SHP77 treated with DMSO at 0.1 percent for 48 hours (cell line): ENCODE data around the gene FADS3.
"Not testable (repeated sequence)": the region's sequence is repeated elsewhere in the genome, so short reads cannot be mapped to it uniquely, and the experiment has no call there.

Experiments used
- DNase-seq: peaks from one replicate; lab custom pipeline; 2025; lab: John Stamatoyannopoulos, UW

Gene FADS3

DNA sequence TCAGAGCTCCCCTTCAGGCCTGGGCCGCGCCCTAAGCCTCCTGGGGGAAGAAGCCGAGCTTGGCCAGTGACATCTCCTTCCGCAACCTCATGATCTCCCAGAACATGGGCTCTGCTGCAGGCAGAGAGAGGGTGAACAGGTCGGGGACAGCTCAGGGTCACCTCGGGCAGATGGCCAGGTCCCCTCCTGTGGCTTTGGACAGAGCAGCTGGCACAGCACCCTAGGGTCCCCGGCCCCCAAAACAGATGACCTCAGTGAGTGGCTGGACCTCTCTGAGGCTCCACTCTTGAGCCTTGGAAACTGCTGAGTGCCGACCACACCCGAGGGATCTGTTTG, 6.9 kb upstream of the FADS3 start:
- DNase-seq, result no peak

DNA sequence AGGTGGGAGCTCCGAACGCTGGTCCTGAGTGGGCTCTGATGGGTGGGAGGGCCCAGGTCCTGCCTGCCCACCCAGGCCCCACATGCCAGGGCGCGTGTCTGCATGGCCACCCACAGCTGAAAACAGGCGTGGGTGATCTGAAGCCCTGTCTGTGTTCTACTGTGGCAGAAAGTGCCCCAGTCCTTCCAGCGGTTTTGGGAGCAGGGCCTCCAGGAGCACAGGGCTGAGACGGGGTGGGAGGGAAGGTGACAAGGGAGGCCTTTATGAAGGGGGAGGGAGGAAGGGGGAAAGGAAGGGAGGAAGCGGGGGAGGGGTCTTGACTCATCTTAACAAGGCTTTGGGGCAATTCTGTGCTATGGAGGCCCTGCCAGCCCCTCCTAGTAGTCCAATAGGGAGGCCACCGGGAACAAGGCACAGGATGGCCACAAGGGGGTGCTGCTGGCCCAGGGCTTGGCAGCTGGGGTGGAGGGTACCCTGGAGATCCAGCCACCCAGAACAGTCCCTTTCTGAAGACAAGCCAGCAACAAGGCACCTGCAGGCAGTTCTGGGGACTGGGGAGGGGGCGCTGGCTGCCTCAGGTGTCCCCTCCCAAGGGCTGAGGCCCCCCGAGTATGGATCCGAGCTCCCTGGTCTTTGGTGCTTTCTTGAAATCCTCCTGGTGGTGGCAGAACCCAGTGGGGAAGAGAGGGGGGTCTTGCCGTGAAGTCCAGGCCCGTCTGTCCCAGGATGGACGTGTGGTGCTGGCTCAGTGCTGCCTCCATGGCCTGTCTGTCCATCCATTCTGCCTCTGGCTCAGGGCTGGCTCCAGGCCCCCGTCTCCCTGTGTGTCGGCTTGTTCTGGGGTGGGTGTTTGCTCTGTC, 6.3 kb upstream of the FADS3 start:
- DNase-seq, result peak; percentile 21

DNA sequence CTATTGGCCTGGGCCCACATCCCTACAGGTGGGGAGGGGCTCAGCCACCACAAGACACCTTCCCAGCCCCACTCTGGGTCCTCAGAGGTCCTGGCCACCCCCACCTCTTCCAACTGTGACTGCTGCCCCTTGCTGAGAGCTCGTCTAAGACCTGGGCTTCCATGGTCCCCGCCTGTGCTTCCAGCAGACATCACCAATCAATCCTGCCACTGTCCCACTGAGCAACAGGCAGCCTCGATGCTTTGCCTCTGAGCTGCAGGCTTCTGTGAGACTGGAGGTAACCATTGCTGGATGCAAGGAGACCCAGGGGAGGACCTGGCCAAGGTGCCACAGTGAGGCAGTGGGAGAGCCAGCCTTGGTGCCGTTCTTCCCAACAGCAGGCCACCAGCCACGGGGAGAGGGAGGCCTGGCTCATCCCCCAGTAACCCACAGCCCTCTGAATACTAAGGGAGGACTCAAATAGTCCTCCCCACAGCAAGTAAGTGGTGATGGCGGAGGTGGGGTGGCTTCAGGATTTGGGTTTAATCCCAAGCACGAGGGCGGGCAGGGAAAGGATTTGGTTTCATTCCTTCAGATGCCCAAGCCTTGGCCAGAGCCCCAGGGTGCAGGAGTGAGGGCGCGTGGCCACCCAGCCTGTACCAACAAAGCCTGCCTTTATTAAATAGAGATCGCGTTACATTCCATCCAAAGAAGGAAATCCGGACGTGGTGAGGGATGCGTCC, 5.5 kb upstream of the FADS3 start:
- no peak for DNase-seq

DNA sequence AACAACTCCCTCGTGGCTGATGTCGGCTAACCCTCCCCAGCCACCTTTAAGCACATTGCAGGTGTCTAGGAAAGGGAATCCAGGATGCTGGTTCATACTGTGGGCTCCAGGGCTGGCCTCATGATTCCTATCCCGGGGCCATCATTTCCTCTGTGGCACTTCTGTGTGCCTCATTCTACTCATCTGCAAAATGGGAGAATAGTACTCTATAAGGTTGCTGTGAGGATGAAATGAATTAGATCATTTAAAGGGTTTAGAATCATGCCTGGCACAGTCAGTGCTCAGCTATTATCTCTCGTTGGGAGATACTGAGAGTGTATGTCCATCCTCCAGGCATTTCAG, 4.3 kb upstream of the FADS3 start:
- DNase-seq, result no peak

DNA sequence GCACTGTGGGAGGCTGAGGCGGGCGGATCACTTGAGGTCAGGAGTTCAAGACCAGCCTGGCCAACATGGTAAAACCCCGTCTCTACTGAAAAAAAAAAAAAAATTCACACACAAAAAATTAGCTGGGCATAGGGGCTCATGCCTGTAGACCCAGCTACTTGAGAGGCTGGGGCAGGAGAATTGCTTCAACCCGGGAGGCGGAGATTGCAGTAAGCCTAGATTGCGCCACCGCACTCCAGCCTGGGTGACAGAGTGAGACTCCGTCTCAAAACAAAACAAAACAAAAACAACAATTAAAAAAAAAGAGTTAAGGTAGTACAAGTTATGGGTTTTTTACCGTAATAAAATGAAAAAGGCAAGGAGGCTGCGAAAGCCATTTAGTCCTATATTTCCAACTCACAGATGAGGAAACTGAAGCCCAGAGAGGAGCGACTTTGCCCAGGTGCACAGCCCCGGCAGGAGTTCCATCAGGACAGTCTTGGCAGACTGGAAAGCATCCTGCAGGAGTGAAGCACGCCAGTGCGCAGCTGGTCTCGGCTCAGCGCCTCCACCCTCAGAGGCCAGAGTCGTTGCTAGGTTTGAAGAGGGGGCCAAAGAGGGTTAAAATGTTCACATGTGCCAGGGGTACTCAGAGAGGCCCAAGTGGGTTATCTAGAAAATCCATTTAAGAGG, 3.8 kb upstream of the FADS3 start:
- DNase-seq, result no peak

DNA sequence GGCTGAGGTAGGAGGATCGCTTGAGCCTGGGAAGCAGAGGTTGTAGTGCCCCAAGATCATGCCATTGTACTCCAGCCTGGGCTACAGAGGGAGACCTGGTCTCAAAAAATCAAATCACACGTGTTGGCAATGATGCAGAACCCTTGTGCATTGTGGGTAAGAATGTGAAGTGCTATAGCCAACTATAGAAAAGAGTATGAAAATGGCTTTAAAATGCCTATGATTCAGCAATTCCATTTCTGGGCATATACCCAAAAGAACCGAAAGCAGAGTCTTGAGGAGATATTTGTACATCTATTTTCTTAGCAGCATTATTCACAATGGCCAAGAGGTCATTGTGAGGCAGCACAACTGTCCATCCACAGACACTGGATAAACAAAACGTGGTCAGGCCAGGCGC, 2.6 kb upstream of the FADS3 start:
- DNase-seq, result no peak

DNA sequence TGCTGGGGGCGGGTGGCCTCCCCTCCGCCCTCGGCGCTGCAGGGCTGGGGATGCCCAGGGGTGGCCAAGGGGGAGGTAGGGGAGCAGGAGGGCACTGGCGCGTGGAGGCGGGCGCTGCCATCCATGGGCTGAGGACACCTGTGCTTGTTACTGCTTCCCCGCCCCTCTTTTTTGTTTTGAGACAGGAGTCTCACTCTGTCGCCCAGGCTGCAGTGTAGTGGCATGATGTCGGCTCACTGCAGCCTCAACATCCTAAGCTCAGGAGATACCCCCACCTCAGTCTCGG, 683 bp upstream of the FADS3 start:
- no peak for DNase-seq

- no peak for DNase-seq
These were observed 615 bp downstream of the FADS3 start for GRCh38 chr11:61890529-61891330.

- DNase-seq, result no peak
These were observed 1.5 kb downstream of the FADS3 start for GRCh38 chr11:61889831-61890230.

GRCh38 chr11:61888590-61888989, 2.8 kb downstream of the FADS3 start:
- no peak for DNase-seq

- no peak for DNase-seq
These were observed 3.4 kb downstream of the FADS3 start for GRCh38 chr11:61887839-61888494.

DNA sequence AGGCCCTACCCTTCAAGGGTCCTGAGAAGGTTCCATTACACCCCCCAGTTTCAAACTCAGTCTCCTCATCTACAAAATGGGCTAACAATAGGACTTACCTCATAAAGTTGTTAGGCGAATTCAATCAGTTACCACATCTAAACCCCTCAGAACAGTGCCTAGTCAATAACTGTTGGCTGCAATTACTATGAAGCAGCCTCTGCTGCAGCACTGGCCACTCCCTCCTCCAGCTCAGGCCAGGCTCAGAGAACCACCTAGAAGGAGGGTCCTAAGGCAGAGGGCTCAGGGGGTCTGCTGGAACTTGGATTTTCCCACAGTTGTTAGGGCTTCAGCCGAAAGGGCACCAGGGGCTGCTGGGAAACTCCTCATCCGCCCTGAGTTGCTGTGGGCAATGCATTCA, 4.7 kb downstream of the FADS3 start:
- DNase-seq, result no peak

GRCh38 chr11:61885784-61886580, 5.4 kb downstream of the FADS3 start:
- no peak for DNase-seq

DNA sequence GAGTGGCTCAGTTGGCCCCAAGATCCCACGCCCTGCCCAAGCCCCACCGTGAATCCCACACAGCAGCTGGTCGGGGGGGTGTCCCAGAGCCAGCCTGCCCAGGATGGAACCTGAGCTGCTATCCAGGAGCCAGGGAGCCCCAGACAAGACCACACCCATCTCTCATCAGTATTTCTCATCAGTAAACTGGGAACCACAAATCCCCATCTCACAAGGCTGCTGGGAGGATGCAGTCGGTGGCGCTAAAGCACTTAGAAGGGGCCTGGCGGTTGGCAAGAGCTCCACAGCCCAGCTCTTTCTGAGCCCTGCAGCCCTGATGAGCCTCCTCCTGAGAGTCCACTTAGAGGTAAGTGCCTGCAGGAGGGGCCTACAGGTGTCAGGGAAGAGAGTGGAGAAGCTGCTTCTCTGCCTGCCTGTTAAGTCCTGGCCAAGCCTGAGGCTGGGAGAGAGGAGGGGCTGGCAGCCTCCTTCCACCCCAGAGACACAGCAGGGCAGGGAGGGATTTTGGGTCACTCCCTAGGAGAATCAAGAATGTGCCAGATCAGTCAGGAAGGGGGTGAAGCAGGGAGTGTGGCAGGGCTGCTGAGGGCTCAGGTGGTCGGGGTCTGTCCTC, 6.1 kb downstream of the FADS3 start:
- DNase-seq, result no peak

- no peak for DNase-seq
These were observed 7.4 kb downstream of the FADS3 start for GRCh38 chr11:61883947-61884346.

- DNase-seq, result no peak
These were observed 8.0 kb downstream of the FADS3 start for GRCh38 chr11:61883327-61883726.

- no peak for DNase-seq
These were observed 8.5 kb downstream of the FADS3 start for GRCh38 chr11:61882879-61883278.

- DNase-seq, result not testable (repeated sequence)
These were observed 9.1 kb downstream of the FADS3 start for GRCh38 chr11:61882267-61882666.

- no peak for DNase-seq
These were observed 9.9 kb downstream of the FADS3 start for GRCh38 chr11:61881397-61881796.

- no peak for DNase-seq
These were observed 10.9 kb downstream of the FADS3 start for GRCh38 chr11:61880454-61880853.

- no peak for DNase-seq
These were observed 11.3 kb downstream of the FADS3 start for GRCh38 chr11:61880031-61880430.
